Endothelial cell of umbilical vein (primary cell): ENCODE results near the gene IFI27. TPM values are rescaled to one million over a fixed set of nuclear protein-coding genes. Genes with fewer than 3 reads are reported as not detected.

Experiments used
- BruUV-seq: library from RNA; stranded (reverse); fragments of 400-500 nt; replicated peaks from 2 replicates; lab custom pipeline; 2021; lab: Mats Ljungman, UMichigan
- CTCF ChIA-PET: fragments of 300-600, 350-600 bp; sonication (Branson Sonifier 250); formaldehyde crosslinking; loops from one replicate; lab custom pipeline; 2021; ENCODE audit warnings: antibody characterized with exemption, inconsistent platforms; lab: Charles Lee
- POLR2A ChIA-PET: fragments of 300-600, 350-600 bp; sonication (Branson Sonifier 250); formaldehyde crosslinking; loops from one replicate; lab custom pipeline; 2021; ENCODE audit warnings: antibody characterized with exemption, inconsistent platforms; lab: Charles Lee
- DNase-seq: peaks from one replicate; pipeline ENCODE4 v3.0.0-alpha.2; 2011; ENCODE audit warnings: low read depth, low spot score
- FAIRE-seq: peaks from 2 replicates; lab custom pipeline; 2011; peaks lifted over from hg19 to GRCh38; lab: Jason Lieb, UNC
- H2AFZ ChIP-seq: 2 replicates; pipeline ENCODE4 v1.6.0; 2012; ENCODE audit warnings: low read depth, low read length, control low read depth, inconsistent platforms
- H3K27ac ChIP-seq: 2 replicates; pipeline ENCODE4 v1.5.1; 2011; ENCODE audit warnings: low read depth, mild to moderate bottlenecking, control low read depth, low read length, moderate library complexity; ENCODE audit not compliant: insufficient read depth
- H3K27me3 ChIP-seq, 2 experiments: 2 replicates each; pipeline versions ENCODE4 v1.6.0 to v1.6.1; 2011; ENCODE audit warnings: low read length in 2 of 2, mixed read lengths in 1 of 2; ENCODE audit not compliant: control insufficient read depth in 2 of 2, insufficient read depth in 2 of 2
- H3K36me3 ChIP-seq, 2 experiments: 2 replicates in 1 of 2; 3 replicates in 1 of 2; pipeline ENCODE4 v1.5.1; 2011; ENCODE audit warnings: low read length in 2 of 2, mild to moderate bottlenecking in 1 of 2, moderate library complexity in 1 of 2; ENCODE audit not compliant: control insufficient read depth in 2 of 2, insufficient read depth in 2 of 2; ENCODE audit errors: extremely low read depth in 1 of 2
- H3K4me1 ChIP-seq: 3 replicates; pipeline ENCODE4 v1.5.1; 2011; ENCODE audit warnings: mild to moderate bottlenecking, low read length; ENCODE audit not compliant: control insufficient read depth, insufficient read depth; ENCODE audit errors: extremely low read depth
- H3K4me2 ChIP-seq: 2 replicates; pipeline ENCODE4 v1.6.1; 2011; ENCODE audit warnings: low read length, control low read depth, mixed read lengths; ENCODE audit not compliant: insufficient read depth
- H3K4me3 ChIP-seq, 3 experiments: fragments of 200-600 bp in 1 of 3; sonication (generic), shearing (Covaris generic) in 1 of 3; replicated peaks in 1 of 3; 2 replicates each; pipeline ENCODE4 v1.5.1; 2011 to 2016; ENCODE audit warnings: control low read depth in 3 of 3, low read length in 3 of 3, mild to moderate bottlenecking in 2 of 3, inconsistent platforms in 1 of 3, low read depth in 1 of 3, moderate library complexity in 1 of 3; ENCODE audit not compliant: insufficient read depth in 1 of 3
- H3K79me2 ChIP-seq: 2 replicates; pipeline ENCODE4 v1.6.0; 2012; ENCODE audit warnings: low read length, inconsistent platforms; ENCODE audit not compliant: control insufficient read depth, insufficient read depth
- H3K9ac ChIP-seq: replicated peaks from 2 replicates; pipeline ENCODE3; 2011; ENCODE audit warnings: low read length, control low read depth; ENCODE audit not compliant: insufficient read depth; ENCODE audit errors: extremely low read depth
- H3K9me1 ChIP-seq: replicated peaks from 3 replicates; pipeline ENCODE4 v1.6.0; 2011; ENCODE audit warnings: mild to moderate bottlenecking, low read length; ENCODE audit not compliant: control insufficient read depth, insufficient read depth; ENCODE audit errors: extremely low read depth
- H3K9me3 ChIP-seq: replicated peaks from 2 replicates; pipeline ENCODE4 v1.5.1; 2012; ENCODE audit warnings: low read length, inconsistent platforms; ENCODE audit not compliant: control insufficient read depth, insufficient read depth
- H4K20me1 ChIP-seq: replicated peaks from 2 replicates; pipeline ENCODE3; 2011; ENCODE audit warnings: mild to moderate bottlenecking, low read length; ENCODE audit not compliant: control insufficient read depth, insufficient read depth; ENCODE audit errors: extremely low read depth
- CTCF ChIP-seq, 2 donors: IDR thresholded peaks; 1 replicate in 1 of 2; 2 replicates in 1 of 2; pipeline ENCODE4 v1.5.1; 2011; ENCODE audit warnings: low read length in 2 of 2, mild to moderate bottlenecking in 2 of 2, moderate library complexity in 2 of 2, control low read depth in 1 of 2, inconsistent platforms in 1 of 2, low read depth in 1 of 2; ENCODE audit not compliant: insufficient read depth in 1 of 2; ENCODE audit errors: extremely low read depth in 1 of 2
- EZH2 ChIP-seq: IDR thresholded peaks from 2 replicates; pipeline ENCODE4 v1.6.1; 2012; ENCODE audit warnings: borderline replicate concordance, low read depth, mild to moderate bottlenecking, moderate library complexity, low read length, inconsistent platforms; ENCODE audit not compliant: severe bottlenecking
- FOS ChIP-seq: IDR thresholded peaks from 2 replicates; pipeline ENCODE4 v1.6.1; 2011; ENCODE audit warnings: mild to moderate bottlenecking, low read length, moderate library complexity, borderline replicate concordance; ENCODE audit not compliant: insufficient read depth
- GATA2 ChIP-seq: IDR thresholded peaks from 2 replicates; pipeline ENCODE4 v1.7.0; 2011; ENCODE audit warnings: low read depth, mild to moderate bottlenecking, moderate library complexity, mixed read lengths, low read length; ENCODE audit not compliant: insufficient read length, insufficient read depth
- JUN ChIP-seq: IDR thresholded peaks from 2 replicates; pipeline ENCODE4 v1.6.1; 2011; ENCODE audit warnings: borderline replicate concordance, low read depth; ENCODE audit not compliant: insufficient read length, insufficient read depth
- MAX ChIP-seq: IDR thresholded peaks from 2 replicates; pipeline ENCODE4 v1.6.1; 2011; ENCODE audit not compliant: insufficient read depth, insufficient read length
- MYC ChIP-seq: IDR thresholded peaks from one replicate; pipeline ENCODE4 v1.6.1; 2011; ENCODE audit warnings: mild to moderate bottlenecking, low read depth, low read length
- POLR2A ChIP-seq: IDR thresholded peaks from 2 replicates; pipeline ENCODE4 v1.6.1; 2012; ENCODE audit warnings: low read depth, mild to moderate bottlenecking, control low read depth, low read length
- POLR2AphosphoS5 ChIP-seq: IDR thresholded peaks from 2 replicates; pipeline ENCODE4 v1.6.1; 2012; ENCODE audit warnings: low read depth, mild to moderate bottlenecking, control low read depth, low read length, moderate library complexity; ENCODE audit not compliant: insufficient read depth
- dilution Hi-C: fragments of 300-500 bp; cut with MboI; formaldehyde crosslinking; loops from one replicate; pipeline ENCODE4 v1.15.0; 2019; ENCODE audit warnings: low sequenced_read_pairs; ENCODE audit not compliant: extremely low pct_ligation_motif_present
- intact Hi-C: fragments of 100-400 bp; cut with micrococcal nuclease; formaldehyde crosslinking; loops from one replicate; pipeline ENCODE4 v1.10.0; 2022
- polyA plus RNA-seq, 4 experiments: library from polyadenylated mRNA; depleted of rRNA in 3 of 4; stranded (reverse) in 3 of 4; unstranded in 1 of 4; fragments of >200 nt; gene quantifications; 2 replicates each; pipeline versions ENCODE4 v1.2.1 to v1.2.3, GENCODE V29; 2011 to 2012; ENCODE audit warnings: missing spikeins in 1 of 4
- total RNA-seq: library from RNA; stranded (reverse); gene quantifications from 2 replicates; pipeline ENCODE4 v1.2.3, GENCODE V29; 2021

IFI27 gene
- total and polyA plus RNA-seq, 2 donors (not counting 3 experiments of a cell fraction or from before 2014, with no cell fraction given) = 126 to 1,265 TPM

DNA sequence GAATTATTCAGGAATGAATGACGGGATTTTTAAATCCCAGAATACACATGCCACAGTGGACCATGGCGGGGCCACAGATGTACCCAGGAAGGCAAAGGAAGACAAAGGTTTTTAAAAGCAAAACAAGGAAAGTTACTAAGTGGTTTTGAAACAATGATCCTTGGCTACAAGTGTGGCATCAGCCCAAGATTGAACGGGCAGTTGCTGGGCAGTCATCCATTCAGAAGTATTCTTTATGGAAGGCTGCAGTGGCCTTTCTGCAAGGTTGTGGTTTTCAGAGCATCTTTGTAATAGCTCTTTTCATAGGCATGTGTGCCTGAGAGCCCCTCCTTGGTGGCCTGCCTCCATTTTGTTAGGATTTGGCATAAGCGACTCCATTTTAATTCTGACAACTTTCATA is 13.4 kb upstream of the IFI27 start:
- ChIA-PET POLR2A (no interaction called here), CTCF (interaction anchor here (1.5 kb wide), 1 partner anchor 40 kb away, joined by 6 read pairs; no protein-coding TSS in a partner anchor)
- Histone ChIP-seq H4K20me1 (no peaks in the 10 kb centered on the region), H3K9me1 (no peaks in the 10 kb centered on the region), H3K79me2 (no peaks in the 10 kb centered on the region), H3K4me3 (no peak overlapping the region), H3K27me3 (no peaks in the 10 kb centered on the region), H3K4me2 (no peak overlapping the region), H2AFZ (no peak overlapping the region), H3K9ac (no peak overlapping the region), H3K9me3 (no peaks in the 10 kb centered on the region), H3K27ac (no peak overlapping the region), H3K36me3 (no peaks in the 10 kb centered on the region), H3K4me1 (no peaks in the 10 kb centered on the region)
- TF ChIP-seq FOS (no peak), CTCF (IDR thresholded peaks at IDR 0.05; ENCODE audit: extremely low read depth in 1 of 2, insufficient read depth in 1 of 2, low read depth in 1 of 2, low read length in 2 of 2) (no peak), MAX (no peak), POLR2A (no peak), POLR2AphosphoS5 (no peak), MYC (no peak), JUN (no peak), EZH2 (no peak), GATA2 (no peak)
- no TSS peak for BruUV-seq
- DNase-seq = no peak
- no peak for FAIRE-seq
- intact Hi-C loops (no loop called here), dilution Hi-C loops (no loop called here)
